GM18867 (cell line): ENCODE results near the gene SLC15A4.
"Not testable (repeated sequence)": the region's sequence is repeated elsewhere in the genome, so short reads cannot be mapped to it uniquely, and the experiment has no call there.

Experiments
- ATAC-seq: cut with Tn5 transposase; IDR thresholded peaks from one replicate; pipeline ENCODE4 v1.9.1; 2021; ENCODE audit warnings: mild to moderate bottlenecking, moderate library complexity; ENCODE audit not compliant: unreplicated experiment

Gene SLC15A4

GRCh38 chr12:128823916-128824839, at the start of gene SLC15A4:
SLC15A4 (minus strand) TSS chr12:128823958; CDS start chr12:128823943, 15 bp downstream.
- ATAC-seq: peak; percentile 86

GRCh38 chr12:128872303-128872702, 48.5 kb upstream of the SLC15A4 start:
- no peak for ATAC-seq

GRCh38 chr12:128871516-128871892, 47.7 kb upstream of the SLC15A4 start:
- ATAC-seq: no peak

GRCh38 chr12:128867466-128867865, 43.7 kb upstream of the SLC15A4 start:
- ATAC-seq: no peak

- no peak for ATAC-seq
Measured at GRCh38 chr12:128864516-128865186, 40.9 kb upstream of the SLC15A4 start.

GRCh38 chr12:128863957-128864356, 40.2 kb upstream of the SLC15A4 start:
- no peak for ATAC-seq

- ATAC-seq: no peak
Measured at GRCh38 chr12:128861226-128862016, 37.7 kb upstream of the SLC15A4 start.

GRCh38 chr12:128859311-128859710, 35.6 kb upstream of the SLC15A4 start:
- no peak for ATAC-seq

GRCh38 chr12:128857133-128857763, 33.5 kb upstream of the SLC15A4 start:
- ATAC-seq: no peak

- ATAC-seq: no peak
Measured at GRCh38 chr12:128856791-128857078, 33.0 kb upstream of the SLC15A4 start.

GRCh38 chr12:128856035-128856790, 32.5 kb upstream of the SLC15A4 start:
- no peak for ATAC-seq

GRCh38 chr12:128853600-128854197, 29.9 kb upstream of the SLC15A4 start:
- ATAC-seq: no peak

GRCh38 chr12:128852885-128853599, 29.3 kb upstream of the SLC15A4 start, which contains the start of gene GLT1D1:
GLT1D1 (plus strand) TSS chr12:128853478; CDS start chr12:128853582, 104 bp downstream.
- ATAC-seq: no peak

- no peak for ATAC-seq
Measured at GRCh38 chr12:128852026-128852698, 28.4 kb upstream of the SLC15A4 start.

GRCh38 chr12:128851429-128851828, 27.7 kb upstream of the SLC15A4 start:
- ATAC-seq: not testable (repeated sequence)

- ATAC-seq: no peak
Measured at GRCh38 chr12:128850400-128850799, 26.6 kb upstream of the SLC15A4 start.

GRCh38 chr12:128849806-128850205, 26.0 kb upstream of the SLC15A4 start:
- ATAC-seq: not testable (repeated sequence)

- no peak for ATAC-seq
Measured at GRCh38 chr12:128848371-128848770, 24.6 kb upstream of the SLC15A4 start.
